ENCODE measurements around the gene CHN2.
"Not testable (repeated sequence)": the region's sequence is repeated elsewhere in the genome, so short reads cannot be mapped to it uniquely, and the experiment has no call there.

- TF ChIP-seq CTCF (conservative IDR thresholded peaks at IDR 0.05; ENCODE audit: low read depth, low read length); EZH2 (IDR thresholded peaks at IDR 0.05; ENCODE audit: low read length, unreplicated experiment); EZH2phosphoT487 (IDR thresholded peaks at IDR 0.05; ENCODE audit: borderline replicate concordance, low read length): not testable (repeated sequence)
Observed at GRCh38 chr7:29263601-29264207, 69.1 kb downstream of the CHN2 start.
